Measurements from ENCODE around the gene PIAS4. TPM values are rescaled to one million over a fixed set of nuclear protein-coding genes. Genes with fewer than 3 reads are reported as not detected.

PIAS4 gene
- total RNA-seq, 2 experiments from 2014 or later: 33.3 to 40.4 TPM

DNA sequence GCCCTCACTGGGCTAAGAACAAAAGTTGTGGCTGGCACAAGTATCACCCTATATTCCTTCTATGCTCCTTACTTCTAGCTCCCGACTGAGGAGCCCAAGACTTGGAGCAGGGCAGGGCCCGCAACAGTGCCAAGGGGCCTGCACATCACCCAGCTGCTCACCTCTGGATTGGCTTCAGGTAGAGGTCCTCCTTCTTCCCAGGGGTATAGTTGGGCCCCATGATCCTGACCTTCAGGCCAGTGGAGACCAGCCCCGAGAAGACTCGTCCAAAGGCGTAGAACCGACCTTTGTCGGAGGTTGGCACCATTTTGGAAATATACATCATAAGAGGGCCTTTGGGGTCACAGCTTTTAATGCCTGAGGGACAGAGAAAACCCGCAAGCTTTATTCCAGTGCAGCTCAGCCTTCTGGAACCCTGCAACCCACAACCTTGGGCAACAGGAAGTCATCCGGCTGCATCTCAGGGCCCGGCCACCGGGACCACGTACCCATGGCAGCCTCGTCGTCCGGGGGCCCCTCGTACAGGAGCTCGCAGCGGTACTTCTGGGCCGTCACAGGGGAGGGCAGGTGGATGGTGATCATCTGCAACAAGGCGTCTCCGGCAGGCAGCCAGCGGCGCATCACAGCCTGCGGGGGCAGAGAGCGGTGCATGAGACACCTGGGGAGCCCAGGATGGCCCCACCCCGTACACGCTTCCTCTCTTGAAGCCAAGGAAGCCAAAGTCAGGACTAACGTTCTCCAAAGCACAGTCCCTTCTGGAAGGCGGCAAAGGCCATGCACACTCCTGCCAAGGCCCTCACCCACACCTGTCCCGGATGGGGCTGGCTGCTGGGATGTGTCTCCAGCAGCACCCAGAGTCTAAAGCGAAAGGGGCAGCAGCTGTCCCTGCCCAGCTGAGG is 26.9 kb upstream of the PIAS4 start:
- Mint-ChIP-seq H3K27ac (peak overlapping the region; percentile 25), H3K4me1 (peaks cover 38% of the 10 kb centered on the region)

DNA sequence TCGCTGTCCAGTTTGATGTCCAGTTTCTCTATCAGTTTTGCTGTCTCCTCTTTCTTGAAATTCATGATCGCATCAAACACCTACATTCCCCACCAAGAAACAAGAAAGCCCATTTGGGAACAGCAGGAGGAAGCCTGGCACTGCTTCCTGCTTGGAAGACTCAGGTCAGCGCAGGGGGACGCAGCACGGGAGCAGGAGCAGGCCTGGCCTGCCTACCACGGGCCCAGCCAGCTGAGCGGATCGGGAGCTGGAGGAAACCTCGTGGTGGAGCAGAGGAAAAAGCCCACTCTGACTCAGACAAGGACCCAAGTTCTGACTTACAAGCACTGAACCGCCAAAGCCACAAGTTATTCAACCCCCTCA is 26.2 kb upstream of the PIAS4 start:
- Mint-ChIP-seq H3K9me3 (no peaks in the 10 kb centered on the region), H3K36me3 (ENCODE audit: low read depth) (peaks cover 65% of the 10 kb centered on the region), H3K4me3 (no peak overlapping the region), H3K27ac (no peak overlapping the region), H3K4me1 (peaks cover 45% of the 10 kb centered on the region), H3K27me3 (no peaks in the 10 kb centered on the region)
- ChIA-PET CTCF (interaction anchor here (1.1 to 1.2 kb wide), 2 partner anchors 9 to 12 kb away, joined by 4 to 8 read pairs; no protein-coding TSS in a partner anchor), POLR2A (no interaction called here)
- no peak for DNase-seq

More for the DNA sequence above, 26.9 kb upstream of the PIAS4 start:
- ChIA-PET POLR2A (no interaction called here), CTCF (no interaction called here)
- H3K4me3 Mint-ChIP-seq: no peak overlapping the region
- DNase-seq: no peak
- no peaks in the 10 kb centered on the region for H3K27me3 Mint-ChIP-seq
- peaks cover 71% of the 10 kb centered on the region for H3K36me3 Mint-ChIP-seq (ENCODE audit: low read depth)
- H3K9me3 Mint-ChIP-seq: no peaks in the 10 kb centered on the region

DNA sequence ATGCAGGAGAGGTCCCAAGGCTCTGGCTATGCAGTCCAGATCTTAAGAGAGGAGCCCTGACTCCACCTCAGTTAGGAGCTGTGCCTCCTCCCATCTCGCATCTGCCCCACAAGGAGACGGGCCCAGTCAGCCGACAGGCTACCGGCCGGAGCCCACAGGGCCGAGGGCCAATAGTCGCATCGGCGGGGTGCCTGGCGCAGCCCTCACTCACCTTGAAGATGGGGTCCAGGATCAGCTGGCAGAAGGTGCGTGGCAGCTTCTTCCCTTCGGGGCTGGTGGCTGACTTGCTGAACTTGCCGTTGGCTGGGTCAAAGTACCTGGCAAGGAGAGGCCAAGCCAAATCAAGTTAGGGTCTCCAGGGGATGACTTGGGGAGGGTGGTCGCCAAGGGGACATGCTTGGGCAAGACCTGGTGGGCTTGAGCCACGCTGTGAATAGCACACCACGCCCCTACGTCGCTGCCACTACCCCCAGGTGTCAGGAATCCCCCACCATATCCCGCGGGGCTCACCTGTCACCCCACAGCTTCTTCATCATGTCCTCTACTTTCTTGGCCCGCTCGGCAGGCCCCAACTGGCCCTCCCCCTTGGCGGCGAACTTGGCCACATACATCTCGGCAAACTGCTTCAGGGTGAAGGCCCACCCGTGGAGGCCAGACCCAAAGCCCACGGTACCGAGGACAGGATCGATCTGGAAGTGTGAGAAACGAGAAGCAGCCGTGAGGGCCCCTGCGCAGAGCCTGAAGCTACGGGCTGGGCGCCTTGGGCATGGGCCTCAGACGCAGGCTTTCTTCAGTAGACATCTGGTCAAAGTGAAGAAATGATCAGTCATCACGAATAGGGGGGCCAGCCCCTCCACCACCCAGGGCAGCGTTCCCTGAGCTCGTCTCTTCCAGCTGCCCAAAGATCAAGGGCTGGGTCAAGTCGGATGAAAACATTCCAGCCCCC is 25.5 kb upstream of the PIAS4 start:
- ChIA-PET POLR2A (no interaction called here), CTCF (interaction anchor here (1.1 to 1.2 kb wide), 2 partner anchors 10 to 13 kb away, joined by 4 to 8 read pairs; no protein-coding TSS in a partner anchor)
- peaks cover 62% of the 10 kb centered on the region for H3K36me3 Mint-ChIP-seq (ENCODE audit: low read depth)
- H3K4me1 Mint-ChIP-seq: peaks cover 51% of the 10 kb centered on the region
- no peak for DNase-seq
- no peaks in the 10 kb centered on the region for H3K9me3 Mint-ChIP-seq
- H3K27ac Mint-ChIP-seq: no peak overlapping the region
- no peaks in the 10 kb centered on the region for H3K27me3 Mint-ChIP-seq
- H3K4me3 Mint-ChIP-seq: no peak overlapping the region

DNA sequence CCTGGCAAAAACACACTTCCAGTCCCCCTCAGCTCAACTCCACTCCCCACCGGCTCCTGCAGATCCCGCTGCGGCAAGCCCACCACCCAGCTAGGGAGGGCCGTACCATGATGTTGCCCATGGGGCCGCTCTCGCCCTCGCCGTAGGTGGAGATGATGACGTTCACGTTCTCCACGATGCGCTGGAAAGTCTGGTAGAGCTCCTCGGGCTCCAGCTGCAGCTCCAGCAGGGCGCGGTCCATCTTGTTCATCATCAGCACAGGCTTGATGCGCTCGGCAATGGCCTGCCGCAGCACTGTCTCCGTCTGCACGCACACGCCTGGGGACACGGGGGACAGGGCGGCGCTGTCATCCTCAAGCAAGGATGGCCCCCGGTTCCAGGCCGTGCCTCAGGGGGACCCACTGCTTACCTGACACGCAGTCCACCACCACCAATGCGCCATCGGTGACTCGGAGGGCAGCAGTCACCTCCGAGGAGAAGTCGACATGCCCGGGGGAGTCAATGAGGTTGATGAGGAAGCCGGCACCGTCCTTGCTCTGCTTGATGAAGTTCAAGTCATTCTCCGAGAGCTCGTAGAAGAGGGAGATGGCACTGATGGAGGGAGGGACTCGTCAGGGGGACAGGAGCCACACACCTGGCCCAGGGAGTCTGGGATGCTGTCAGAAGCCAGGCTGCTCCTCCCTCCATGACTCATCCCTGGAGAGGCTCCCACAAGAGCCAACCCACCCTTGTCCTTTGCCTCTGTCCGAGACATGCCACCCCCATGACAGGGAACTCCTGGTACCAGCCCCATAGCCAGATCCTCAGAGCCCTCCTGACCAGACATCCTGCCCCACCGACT is 24.6 kb upstream of the PIAS4 start:
- Mint-ChIP-seq H3K27me3 (no peaks in the 10 kb centered on the region), H3K4me1 (peaks cover 57% of the 10 kb centered on the region), H3K36me3 (ENCODE audit: low read depth) (peaks cover 52% of the 10 kb centered on the region), H3K4me3 (peak overlapping the region; percentile 94), H3K27ac (peak overlapping the region; percentile 85), H3K9me3 (no peaks in the 10 kb centered on the region)
- DNase-seq: no peak
- ChIA-PET CTCF (no interaction called here), POLR2A (no interaction called here)

DNA sequence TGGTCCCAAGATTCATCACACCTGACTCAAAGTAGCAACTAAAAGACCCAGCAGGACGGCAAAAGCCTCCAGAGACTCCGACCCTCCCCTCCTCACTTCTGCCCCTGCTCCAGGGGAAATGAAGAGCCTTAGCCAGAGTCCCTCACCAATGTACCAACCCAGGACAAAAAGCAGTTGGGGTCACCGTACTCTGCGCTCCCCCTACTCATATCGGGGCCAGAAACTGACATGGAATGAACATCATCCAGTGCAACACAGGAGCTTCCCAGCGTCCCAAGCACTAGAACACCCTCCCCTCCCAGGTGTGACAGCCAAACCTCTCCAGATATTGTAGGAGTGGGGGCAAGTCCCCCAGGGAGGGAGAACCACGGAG is 24.0 kb upstream of the PIAS4 start:
- ChIA-PET POLR2A (no interaction called here), CTCF (interaction anchor here (0.5 to 0.8 kb wide), 2 partner anchors 211 to 807 kb away, joined by 3 read pairs; partner anchors contain the start of gene RAX2)
- peak overlapping the region; percentile 94 for H3K4me3 Mint-ChIP-seq
- H3K9me3 Mint-ChIP-seq: no peaks in the 10 kb centered on the region
- peaks cover 57% of the 10 kb centered on the region for H3K4me1 Mint-ChIP-seq
- H3K36me3 Mint-ChIP-seq (ENCODE audit: low read depth): peaks cover 49% of the 10 kb centered on the region
- no peak for DNase-seq
- H3K27me3 Mint-ChIP-seq: no peaks in the 10 kb centered on the region
- peak overlapping the region; percentile 95 for H3K27ac Mint-ChIP-seq

DNA sequence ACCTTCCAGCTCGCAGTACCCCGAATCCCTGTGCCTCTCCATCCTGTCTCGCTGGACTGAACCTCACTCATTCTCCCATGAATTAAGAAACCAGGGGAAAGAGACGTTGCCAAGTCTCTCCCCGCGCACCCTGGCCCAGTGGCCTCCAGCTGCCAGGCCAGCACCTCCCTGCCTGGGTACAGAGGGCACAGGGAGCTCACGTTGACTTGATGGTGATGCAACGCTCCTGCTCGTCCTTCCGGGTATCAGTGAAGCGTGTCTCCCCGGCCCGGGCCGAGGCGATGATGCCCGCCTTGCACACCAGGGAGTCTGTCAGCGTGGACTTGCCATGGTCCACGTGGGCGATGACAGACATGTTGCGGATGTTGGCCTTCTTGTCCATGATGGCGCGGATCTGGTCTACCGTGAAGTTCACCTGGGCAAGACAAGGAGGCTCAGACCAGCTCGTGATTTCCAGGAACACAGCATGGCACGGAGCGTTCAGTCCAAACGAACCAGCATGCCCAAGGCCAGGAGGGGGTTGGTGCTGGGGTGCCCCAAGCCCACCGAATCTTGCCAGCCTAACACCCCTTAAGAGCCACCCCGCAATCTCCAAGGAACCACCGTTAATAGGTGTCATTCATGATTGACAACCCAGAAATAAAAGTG is 23.5 kb upstream of the PIAS4 start:
- peaks cover 46% of the 10 kb centered on the region for H3K36me3 Mint-ChIP-seq (ENCODE audit: low read depth)
- H3K4me1 Mint-ChIP-seq: peaks cover 55% of the 10 kb centered on the region

DNA sequence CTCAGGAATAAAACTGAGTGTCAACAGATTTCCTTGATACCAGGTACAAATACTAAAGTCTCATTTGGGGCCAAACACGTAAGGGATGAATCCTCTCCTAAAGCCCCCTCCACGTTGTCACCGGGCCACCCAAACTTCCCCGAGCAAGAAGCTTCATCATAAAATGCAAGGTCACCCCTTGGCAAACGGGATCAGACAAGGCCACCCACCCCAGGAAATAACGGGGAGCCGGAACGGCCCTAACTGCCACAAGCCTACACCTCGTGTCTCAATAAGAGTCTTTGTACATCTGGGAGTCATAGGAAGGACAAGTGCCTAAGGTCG is 23.0 kb upstream of the PIAS4 start:
- ChIA-PET POLR2A (no interaction called here), CTCF (interaction anchor here (1.1 kb wide), 1 partner anchor 219 kb away, joined by 4 read pairs; no protein-coding TSS in a partner anchor)
- Mint-ChIP-seq H3K27ac (peak overlapping the region; percentile 95), H3K4me1 (peaks cover 51% of the 10 kb centered on the region), H3K4me3 (peak overlapping the region; percentile 94), H3K9me3 (no peaks in the 10 kb centered on the region), H3K27me3 (no peaks in the 10 kb centered on the region), H3K36me3 (ENCODE audit: low read depth) (peaks cover 41% of the 10 kb centered on the region)
- DNase-seq: no peak

More for the DNA sequence above, 23.5 kb upstream of the PIAS4 start:
- H3K27me3 Mint-ChIP-seq: no peaks in the 10 kb centered on the region
- peak overlapping the region; percentile 94 for H3K4me3 Mint-ChIP-seq
- DNase-seq: no peak
- H3K9me3 Mint-ChIP-seq: no peaks in the 10 kb centered on the region
- ChIA-PET CTCF (interaction anchor here (0.5 to 1.1 kb wide), 3 partner anchors 212 to 807 kb away, joined by 3 to 4 read pairs (median 3); partner anchors contain the start of gene RAX2), POLR2A (no interaction called here)
- H3K27ac Mint-ChIP-seq: peak overlapping the region; percentile 95

DNA sequence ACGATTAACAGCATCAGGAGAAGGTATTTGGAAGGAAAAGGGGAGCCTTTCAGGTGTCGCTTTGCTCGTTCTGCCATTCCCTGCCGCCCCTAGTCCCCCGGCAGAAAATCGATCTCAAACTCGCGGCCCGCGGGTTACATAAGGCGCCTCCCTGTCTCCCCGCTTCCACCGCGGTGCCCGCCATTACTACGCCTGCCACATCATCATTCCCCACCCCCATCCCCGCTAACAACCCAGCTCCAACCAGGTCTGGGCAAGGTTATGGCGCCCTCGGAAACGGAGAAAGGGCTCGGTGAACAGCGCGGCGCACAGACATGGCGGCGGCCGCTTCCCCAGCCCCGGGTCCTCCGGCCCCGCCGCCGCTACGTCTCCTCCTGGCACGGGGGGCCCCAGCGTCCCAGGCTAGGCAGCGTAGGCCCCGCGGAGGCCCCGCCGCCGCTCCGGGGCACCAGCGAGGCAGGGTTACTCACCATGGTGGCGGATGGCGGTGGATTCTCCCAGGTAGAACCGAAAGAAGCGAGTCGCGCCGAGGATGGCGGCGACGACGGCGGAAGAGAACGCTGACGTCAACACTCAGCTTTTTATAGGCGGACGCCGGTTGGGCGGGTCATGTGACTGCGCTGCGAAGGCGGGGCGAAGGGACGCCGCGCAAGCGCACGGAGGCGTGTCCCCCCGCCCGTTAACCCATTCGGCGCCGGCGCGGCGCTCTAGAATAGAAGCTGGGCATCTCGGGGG is 22.5 kb upstream of the PIAS4 start, which contains the start of gene EEF2:
TSS of gene EEF2 (minus strand) at position 556 of the 735 bp plus-strand sequence. CDS start at position 473, 83 bp downstream.
- peaks cover 38% of the 10 kb centered on the region for H3K36me3 Mint-ChIP-seq (ENCODE audit: low read depth)
- DNase-seq: peak; percentile 91
- H3K27me3 Mint-ChIP-seq: no peaks in the 10 kb centered on the region
- no peaks in the 10 kb centered on the region for H3K9me3 Mint-ChIP-seq
- H3K4me3 Mint-ChIP-seq: peak within 1 kb of the TSS; percentile 94
- peak within 1 kb of the TSS; percentile 95 for H3K27ac Mint-ChIP-seq
- H3K4me1 Mint-ChIP-seq: peaks cover 51% of the 10 kb centered on the region
- POLR2A ChIA-PET: interaction anchor here (0.7 to 0.9 kb wide), 2 partner anchors 10 to 14 kb away, joined by 3 to 4 read pairs; partner anchors contain the start of gene DAPK3
- CTCF ChIA-PET: interaction anchor here (0.6 to 1.4 kb wide), 7 partner anchors 12 to 219 kb away, joined by 3 to 9 read pairs (median 3); no protein-coding TSS in a partner anchor

DNA sequence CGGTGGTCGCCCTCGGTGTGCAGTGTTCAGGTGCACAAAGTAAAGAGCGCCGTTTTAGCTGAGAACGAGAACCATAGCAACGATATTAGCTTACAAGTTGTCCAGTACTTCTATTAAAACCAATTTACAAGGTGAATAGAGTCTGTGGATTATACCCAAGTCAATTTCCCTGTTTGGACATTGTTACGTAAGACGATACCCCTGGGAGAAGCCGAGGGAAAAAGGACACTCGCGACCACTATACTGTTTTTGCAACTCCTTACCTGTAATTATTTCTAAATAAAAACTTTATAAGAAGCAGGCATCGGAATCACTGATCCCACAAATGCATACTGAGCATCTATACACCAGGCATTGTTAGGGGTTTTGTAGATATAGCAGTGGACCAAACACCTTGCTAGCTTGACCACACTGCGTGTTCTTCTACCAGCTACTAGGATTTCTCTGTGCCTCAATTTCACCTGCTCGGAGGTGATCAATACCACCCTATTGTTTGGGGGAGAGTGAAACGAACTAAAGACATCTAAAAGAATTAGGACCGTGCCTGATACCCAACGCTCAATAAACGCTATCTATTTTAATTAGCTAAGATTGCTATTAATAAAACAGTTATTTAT is 21.8 kb upstream of the PIAS4 start:
- Mint-ChIP-seq H3K36me3 (ENCODE audit: low read depth) (peaks cover 38% of the 10 kb centered on the region), H3K4me3 (peak overlapping the region; percentile 94), H3K9me3 (no peaks in the 10 kb centered on the region), H3K27ac (peak overlapping the region; percentile 95), H3K27me3 (no peaks in the 10 kb centered on the region), H3K4me1 (peaks cover 54% of the 10 kb centered on the region)
- ChIA-PET CTCF (interaction anchor here (0.5 to 1.4 kb wide), 7 partner anchors 13 to 297 kb away, joined by 3 to 9 read pairs (median 3); no protein-coding TSS in a partner anchor), POLR2A (interaction anchor here (0.7 to 0.9 kb wide), 2 partner anchors 11 to 15 kb away, joined by 3 to 4 read pairs; partner anchors contain the start of gene DAPK3)
- DNase-seq: no peak

DNA sequence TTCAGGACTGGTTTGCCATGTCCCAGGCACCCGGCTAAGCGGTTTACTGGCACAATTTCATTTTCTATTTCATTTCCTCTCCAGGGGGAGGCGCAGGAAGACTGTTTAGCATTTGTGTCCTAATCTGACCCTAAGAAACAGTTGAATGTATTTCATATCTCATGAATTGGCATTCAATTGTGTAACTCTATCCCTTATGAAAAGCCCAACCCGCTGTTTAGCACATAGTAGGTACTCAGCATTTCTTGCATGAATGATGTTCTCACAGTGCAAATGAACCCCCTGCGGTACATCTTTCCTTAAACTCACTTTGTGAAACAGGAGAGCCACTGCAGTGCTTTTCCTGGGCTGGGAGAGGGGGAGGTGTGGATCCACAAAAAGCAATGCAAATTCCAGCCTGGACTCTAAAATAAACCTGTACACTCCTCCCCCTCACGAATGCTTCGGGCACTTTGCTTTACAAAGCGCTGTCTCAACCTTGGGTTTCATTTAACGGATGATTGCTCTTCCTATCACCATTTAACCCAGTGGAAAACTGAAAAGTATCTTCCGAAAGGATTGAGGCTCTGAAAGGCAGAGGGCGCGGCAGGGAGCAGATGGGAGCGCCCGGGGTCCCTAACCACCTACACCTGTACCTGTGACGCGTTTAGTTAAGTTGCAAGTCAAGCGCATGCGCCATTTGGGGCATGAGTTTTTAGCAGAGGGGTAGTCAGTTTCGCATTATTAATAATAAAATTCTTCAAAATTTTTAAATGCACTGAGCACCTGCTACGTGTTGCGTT is 21.1 kb upstream of the PIAS4 start:
- peak overlapping the region; percentile 95 for H3K27ac Mint-ChIP-seq
- DNase-seq: peak; percentile 81
- H3K4me1 Mint-ChIP-seq: peaks cover 53% of the 10 kb centered on the region
- H3K4me3 Mint-ChIP-seq: peak overlapping the region; percentile 94
- H3K36me3 Mint-ChIP-seq (ENCODE audit: low read depth): peaks cover 35% of the 10 kb centered on the region
- no peaks in the 10 kb centered on the region for H3K9me3 Mint-ChIP-seq
- POLR2A ChIA-PET: no interaction called here
- H3K27me3 Mint-ChIP-seq: no peaks in the 10 kb centered on the region
- CTCF ChIA-PET: interaction anchor here (0.5 to 2.1 kb wide), 8 partner anchors 14 to 298 kb away, joined by 3 to 9 read pairs (median 3); partner anchors contain the start of gene MRPL54
